H9 (cell line): ENCODE data around the gene SIGLEC10. TPM values are rescaled to one million over a fixed set of nuclear protein-coding genes. Genes with fewer than 3 reads are reported as not detected.

Experiments
- DNase-seq: peaks from one replicate; pipeline ENCODE4 v3.0.0-alpha.2; 2017
- H2AFZ ChIP-seq: one replicate; pipeline ENCODE4 v1.6.1; 2013; ENCODE audit warnings: mild to moderate bottlenecking, low read length, control low read depth, moderate library complexity
- H2AK5ac ChIP-seq: 2 replicates; pipeline ENCODE4 v1.6.1; 2013; ENCODE audit warnings: low read length, control low read depth, mixed read lengths; ENCODE audit not compliant: insufficient read length
- H2BK120ac ChIP-seq: one replicate; pipeline ENCODE4 v1.6.1; 2013; ENCODE audit warnings: low read depth, mild to moderate bottlenecking, low read length, control low read depth, inconsistent platforms; ENCODE audit not compliant: poor library complexity, severe bottlenecking
- H2BK12ac ChIP-seq: 2 replicates; pipeline ENCODE4 v1.6.1; 2013; ENCODE audit warnings: low read length, control low read depth, mixed read lengths, low read depth; ENCODE audit not compliant: insufficient read length
- H2BK15ac ChIP-seq: 2 replicates; pipeline ENCODE4 v1.6.1; 2013; ENCODE audit warnings: low read depth, low read length, control low read depth
- H2BK20ac ChIP-seq: one replicate; pipeline ENCODE4 v1.6.1; 2013; ENCODE audit warnings: low read depth, mild to moderate bottlenecking, low read length, control low read depth, inconsistent platforms; ENCODE audit not compliant: poor library complexity, severe bottlenecking
- H2BK5ac ChIP-seq: 2 replicates; pipeline ENCODE4 v1.6.1; 2013; ENCODE audit warnings: low read length, control low read depth, mixed read lengths; ENCODE audit not compliant: insufficient read length
- H3K14ac ChIP-seq: 2 replicates; pipeline ENCODE4 v1.6.1; 2013; ENCODE audit warnings: low read length, control low read depth; ENCODE audit not compliant: insufficient read depth
- H3K18ac ChIP-seq: 2 replicates; pipeline ENCODE4 v1.6.1; 2013; ENCODE audit warnings: low read depth, mild to moderate bottlenecking, mixed read lengths, low read length, control low read depth; ENCODE audit not compliant: insufficient read length
- H3K23ac ChIP-seq: 2 replicates; pipeline ENCODE4 v1.6.1; 2013; ENCODE audit warnings: low read length, control low read depth, mixed read lengths, low read depth; ENCODE audit not compliant: insufficient read length
- H3K23me2 ChIP-seq: 2 replicates; pipeline ENCODE4 v1.6.1; 2013; ENCODE audit warnings: low read depth, mild to moderate bottlenecking, mixed read lengths, low read length, control low read depth; ENCODE audit not compliant: insufficient read length, poor library complexity, severe bottlenecking
- H3K27ac ChIP-seq: 2 replicates; pipeline ENCODE4 v1.5.1; 2013; ENCODE audit warnings: low read length, control low read depth, mixed read lengths, low read depth; ENCODE audit not compliant: insufficient read length
- H3K27me3 ChIP-seq: 2 replicates; pipeline ENCODE4 v1.6.1; 2013; ENCODE audit warnings: low read length, control low read depth, inconsistent platforms; ENCODE audit not compliant: insufficient read depth
- H3K4ac ChIP-seq: 2 replicates; pipeline ENCODE4 v1.6.1; 2013; ENCODE audit warnings: low read depth, mild to moderate bottlenecking, control low read depth, inconsistent platforms, low read length, moderate library complexity
- H3K4me1 ChIP-seq: 2 replicates; pipeline ENCODE4 v1.6.1; 2013; ENCODE audit warnings: low read length, control low read depth, inconsistent platforms; ENCODE audit not compliant: insufficient read depth
- H3K4me2 ChIP-seq: 2 replicates; pipeline ENCODE4 v1.6.1; 2013; ENCODE audit warnings: low read length, control low read depth, mixed read lengths; ENCODE audit not compliant: insufficient read length, insufficient read depth
- H3K56ac ChIP-seq: 2 replicates; pipeline ENCODE4 v1.6.1; 2013; ENCODE audit warnings: low read depth, mild to moderate bottlenecking, mixed read lengths, low read length, control low read depth; ENCODE audit not compliant: insufficient read length
- H3K79me1 ChIP-seq: 2 replicates; pipeline ENCODE4 v1.6.1; 2013; ENCODE audit warnings: low read depth, mild to moderate bottlenecking, moderate library complexity, low read length, control low read depth, inconsistent platforms; ENCODE audit not compliant: insufficient read depth, poor library complexity, severe bottlenecking
- H3K79me2 ChIP-seq: 2 replicates; pipeline ENCODE4 v1.6.1; 2013; ENCODE audit warnings: low read length, control low read depth, inconsistent platforms; ENCODE audit not compliant: insufficient read depth
- H3K9ac ChIP-seq: 2 replicates; pipeline ENCODE4 v1.6.1; 2013; ENCODE audit warnings: low read length, control low read depth, mixed read lengths; ENCODE audit not compliant: insufficient read length; ENCODE audit errors: extremely low read depth
- H3K9me3 ChIP-seq: one replicate; pipeline ENCODE4 v1.6.1; 2013; ENCODE audit warnings: low read depth, low read length, inconsistent platforms; ENCODE audit not compliant: control insufficient read depth
- H3T11ph ChIP-seq: one replicate; pipeline ENCODE4 v1.6.1; 2013; ENCODE audit warnings: mild to moderate bottlenecking, low read length, control low read depth, inconsistent platforms
- H4K20me1 ChIP-seq: one replicate; pipeline ENCODE4 v1.6.1; 2013; ENCODE audit not compliant: control insufficient read depth, insufficient read length, insufficient read depth
- H4K5ac ChIP-seq: 2 replicates; pipeline ENCODE4 v1.6.1; 2013; ENCODE audit warnings: low read depth, mild to moderate bottlenecking, mixed read lengths, low read length, control low read depth; ENCODE audit not compliant: insufficient read length
- H4K8ac ChIP-seq: replicated peaks from 2 replicates; pipeline ENCODE4 v1.6.1; 2013; ENCODE audit warnings: low read length, control low read depth, mixed read lengths, low read depth; ENCODE audit not compliant: insufficient read length
- H4K91ac ChIP-seq: 2 replicates; pipeline ENCODE4 v1.6.1; 2013; ENCODE audit warnings: low read depth, mild to moderate bottlenecking, moderate library complexity, mixed read lengths, low read length, control low read depth; ENCODE audit not compliant: insufficient read length
- H3K27ac Mint-ChIP-seq, 3 experiments: 2 replicates in 2 of 3; 3 replicates in 1 of 3; pipeline ENCODE4 v1.8.0; 2020 to 2021; ENCODE audit warnings: mixed read lengths in 3 of 3, mild to moderate bottlenecking in 1 of 3, moderate library complexity in 1 of 3
- H3K27me3 Mint-ChIP-seq: 2 replicates; pipeline ENCODE4 v1.8.0; 2021; ENCODE audit warnings: low read depth, mild to moderate bottlenecking, moderate library complexity, mixed read lengths
- H3K36me3 Mint-ChIP-seq, 3 experiments: 2 replicates in 2 of 3; 3 replicates in 1 of 3; pipeline ENCODE4 v1.8.0; 2020 to 2021; ENCODE audit warnings: low read depth in 3 of 3, mixed read lengths in 3 of 3; ENCODE audit not compliant: insufficient read depth in 1 of 3
- H3K4me1 Mint-ChIP-seq, 2 experiments: 2 replicates each; pipeline ENCODE4 v1.8.0; 2020; ENCODE audit warnings: mixed read lengths in 2 of 2
- H3K4me3 Mint-ChIP-seq, 2 experiments: 2 replicates in 1 of 2; 3 replicates in 1 of 2; pipeline ENCODE4 v1.8.0; 2020 to 2021; ENCODE audit warnings: mild to moderate bottlenecking in 2 of 2, mixed read lengths in 2 of 2, moderate library complexity in 1 of 2
- H3K9me3 Mint-ChIP-seq, 2 experiments: 2 replicates in 1 of 2; 3 replicates in 1 of 2; pipeline ENCODE4 v1.8.0; 2020; ENCODE audit warnings: mild to moderate bottlenecking in 2 of 2, mixed read lengths in 2 of 2, moderate library complexity in 1 of 2
- CTCF ChIP-seq: fragments of 200-600 bp; sonication (generic); conservative IDR thresholded peaks from 3 replicates; pipeline ENCODE4 v1.8.0; 2021; ENCODE audit warnings: antibody characterized with exemption, mild to moderate bottlenecking
- WGBS: extraction: QIAGEN DNeasy Blood & Tissue Kit; methylation state at CpG from one replicate; pipeline ENCODE4 v1.1.7; 2013; ENCODE audit warnings: missing lambda C conversion rate, low lambda C conversion rate, mixed read lengths; ENCODE audit not compliant: insufficient read length; ENCODE audit errors: extremely low coverage; 5-methylcytosine and 5-hydroxymethylcytosine counted together
- total RNA-seq: library from RNA; stranded (reverse); gene quantifications from 2 replicates; pipeline ENCODE4 v1.2.1, GENCODE V29; 2021

Gene SIGLEC10
- total RNA-seq, 1 experiment from 2014 or later: not detected

- H3K27ac ChIP-seq: no peak overlapping the region
- H2BK20ac ChIP-seq: no peak overlapping the region
- H3K9ac ChIP-seq: no peak overlapping the region
- Mint-ChIP-seq H3K4me1 (peaks cover 7 to 27% of the 10 kb centered on the region in 2 experiments), H3K9me3 (peaks cover 6 to 7% of the 10 kb centered on the region in 2 experiments; a peak in 4 of 5 replicates), H3K27ac (no peak overlapping the region), H3K36me3 (peaks cover 0 to under 1% (median 0%) of the 10 kb centered on the region in 3 experiments; a peak in 1 of 7 replicates), H3K27me3 (peaks cover 3% of the 10 kb centered on the region), H3K4me3 (no peak overlapping the region; a peak in 1 of 5 replicates)
- no peaks in the 10 kb centered on the region for H3K79me1 ChIP-seq
- no peak overlapping the region for H3T11ph ChIP-seq
- no peak overlapping the region for H2BK5ac ChIP-seq
- H2AFZ ChIP-seq: no peak overlapping the region
- H3K14ac ChIP-seq: no peak overlapping the region
- no peak overlapping the region for H3K4me2 ChIP-seq
- H3K23me2 ChIP-seq: no peaks in the 10 kb centered on the region
- H4K20me1 ChIP-seq: no peaks in the 10 kb centered on the region
- H2BK120ac ChIP-seq: no peak overlapping the region
- no peaks in the 10 kb centered on the region for H3K9me3 ChIP-seq
- H4K8ac ChIP-seq: no peak overlapping the region
- H3K79me2 ChIP-seq: no peaks in the 10 kb centered on the region
- WGBS: no CpG with 5 or more reads among the region's 14 CpGs
- TF ChIP-seq CTCF: no peak
- H3K56ac ChIP-seq: no peak overlapping the region
- no peak overlapping the region for H3K4ac ChIP-seq
- H3K18ac ChIP-seq: no peak overlapping the region
- H3K4me1 ChIP-seq: no peaks in the 10 kb centered on the region
- H2BK15ac ChIP-seq: no peak overlapping the region
- H3K27me3 ChIP-seq: no peaks in the 10 kb centered on the region
- no peak overlapping the region for H4K5ac ChIP-seq
- no peak for DNase-seq
- no peak overlapping the region for H2BK12ac ChIP-seq
- H3K23ac ChIP-seq: no peak overlapping the region
- no peak overlapping the region for H2AK5ac ChIP-seq
- no peak overlapping the region for H4K91ac ChIP-seq
These were observed 30.4 kb downstream of the SIGLEC10 start for GRCh38 chr19:51386882-51387520.
